Measurements from ENCODE around the gene DAAM2. TPM values are rescaled to one million over a fixed set of nuclear protein-coding genes. Genes with fewer than 3 reads are reported as not detected.

Gene DAAM2
- total RNA-seq, 1 donor from 2014 or later: not detected

GRCh38 chr6:39836606-39837005 is 44.4 kb downstream of the DAAM2 start:
- H3K27ac Mint-ChIP-seq: no peak overlapping the region
- ATAC-seq (ENCODE audit: low read depth): no peak
- H3K9me3 Mint-ChIP-seq: no peaks in the 10 kb centered on the region
- ChIA-PET POLR2A (no interaction called here), CTCF (no interaction called here)
- TF ChIP-seq CTCF (IDR thresholded peaks at IDR 0.05): no peak
- H3K4me1 Mint-ChIP-seq: no peaks in the 10 kb centered on the region
- H3K27me3 Mint-ChIP-seq: peaks cover 14% of the 10 kb centered on the region
- H3K36me3 Mint-ChIP-seq (ENCODE audit: low read depth): no peaks in the 10 kb centered on the region
- intact Hi-C loops (cut with micrococcal nuclease): no loop called here
- H3K4me3 Mint-ChIP-seq: no peak overlapping the region
- no peak for DNase-seq

- Mint-ChIP-seq H3K4me1 (no peaks in the 10 kb centered on the region), H3K9me3 (no peaks in the 10 kb centered on the region), H3K27me3 (peaks cover 14% of the 10 kb centered on the region), H3K36me3 (ENCODE audit: low read depth) (no peaks in the 10 kb centered on the region), H3K4me3 (no peak overlapping the region), H3K27ac (no peak overlapping the region)
- ChIA-PET CTCF (no interaction called here), POLR2A (no interaction called here)
- ATAC-seq (ENCODE audit: low read depth) (no peak), DNase-seq (no peak)
- intact Hi-C loops (cut with micrococcal nuclease): no loop called here
- no peak for TF ChIP-seq CTCF (IDR thresholded peaks at IDR 0.05)
Measured at GRCh38 chr6:39839445-39839844, 47.3 kb downstream of the DAAM2 start.

- Mint-ChIP-seq H3K27me3 (peaks cover 14% of the 10 kb centered on the region), H3K4me1 (no peaks in the 10 kb centered on the region), H3K4me3 (no peak overlapping the region), H3K9me3 (no peaks in the 10 kb centered on the region), H3K27ac (no peak overlapping the region), H3K36me3 (ENCODE audit: low read depth) (no peaks in the 10 kb centered on the region)
- ChIA-PET CTCF (no interaction called here), POLR2A (no interaction called here)
- intact Hi-C loops (cut with micrococcal nuclease): no loop called here
- DNase-seq (no peak), ATAC-seq (ENCODE audit: low read depth) (no peak)
- TF ChIP-seq CTCF (IDR thresholded peaks at IDR 0.05): no peak
Measured at GRCh38 chr6:39840781-39841180, 48.6 kb downstream of the DAAM2 start.

- intact Hi-C loops (cut with micrococcal nuclease): no loop called here
- TF ChIP-seq CTCF (IDR thresholded peaks at IDR 0.05): no peak
- ATAC-seq (ENCODE audit: low read depth) (no peak), DNase-seq (no peak)
- Mint-ChIP-seq H3K4me3 (no peak overlapping the region), H3K4me1 (no peaks in the 10 kb centered on the region), H3K36me3 (ENCODE audit: low read depth) (no peaks in the 10 kb centered on the region), H3K9me3 (no peaks in the 10 kb centered on the region), H3K27me3 (peaks cover 14% of the 10 kb centered on the region), H3K27ac (no peak overlapping the region)
- ChIA-PET CTCF (no interaction called here), POLR2A (no interaction called here)
Measured at GRCh38 chr6:39841291-39841690, 49.1 kb downstream of the DAAM2 start.

- ChIA-PET CTCF (no interaction called here), POLR2A (no interaction called here)
- no peaks in the 10 kb centered on the region for H3K36me3 Mint-ChIP-seq (ENCODE audit: low read depth)
- ATAC-seq (ENCODE audit: low read depth): no peak
- intact Hi-C loops (cut with micrococcal nuclease): no loop called here
- H3K9me3 Mint-ChIP-seq: no peaks in the 10 kb centered on the region
- no peak for DNase-seq
- H3K4me3 Mint-ChIP-seq: no peak overlapping the region
- no peak overlapping the region for H3K27ac Mint-ChIP-seq
- H3K4me1 Mint-ChIP-seq: no peaks in the 10 kb centered on the region
- TF ChIP-seq CTCF (IDR thresholded peaks at IDR 0.05): no peak
- H3K27me3 Mint-ChIP-seq: peaks cover 14% of the 10 kb centered on the region
Measured at GRCh38 chr6:39841923-39842322, 49.7 kb downstream of the DAAM2 start.
